GM12878 (cell line): ENCODE data around the gene SIGLEC5. TPM values are rescaled to one million over a fixed set of nuclear protein-coding genes. Genes with fewer than 3 reads are reported as not detected.

ENCODE experiments used
- ATF3 ChIP-seq: IDR thresholded peaks from 2 replicates; pipeline ENCODE4 v1.6.1; 2011; ENCODE audit warnings: low read depth, mild to moderate bottlenecking, low read length, moderate library complexity, borderline replicate concordance; ENCODE audit errors: extremely low read depth
- ATF7 ChIP-seq: fragments of 450-650 bp; IDR thresholded peaks from 2 replicates; pipeline ENCODE4 v1.6.1; 2016; ENCODE audit warnings: low read depth, mild to moderate bottlenecking
- CBFB ChIP-seq: IDR thresholded peaks from 2 replicates; pipeline ENCODE4 v1.6.1; 2016; ENCODE audit warnings: antibody characterized with exemption, low read depth
- CTCF ChIP-seq, 3 experiments: IDR thresholded peaks in 2 of 3; conservative IDR thresholded peaks in 1 of 3; 2 replicates each; pipeline ENCODE4 v1.5.1; 2011; ENCODE audit warnings: low read depth in 3 of 3, low read length in 3 of 3, mild to moderate bottlenecking in 3 of 3, control low read depth in 2 of 3, moderate library complexity in 2 of 3, inconsistent platforms in 1 of 3, mixed read lengths in 1 of 3; ENCODE audit not compliant: control insufficient read depth in 2 of 3, insufficient read depth in 1 of 3; ENCODE audit errors: extremely low read depth in 1 of 3
- EED ChIP-seq: sonication (generic); IDR thresholded peaks from 2 replicates; pipeline ENCODE4 v1.6.1; 2016; ENCODE audit warnings: antibody characterized with exemption, low read depth
- ELK1 ChIP-seq: IDR thresholded peaks from 2 replicates; pipeline ENCODE4 v1.6.1; 2012; ENCODE audit warnings: low read depth, low read length, improper control_type of control experiment
- MLLT1 ChIP-seq: fragments of 450-650 bp; IDR thresholded peaks from 2 replicates; pipeline ENCODE4 v1.6.1; 2016; ENCODE audit warnings: mild to moderate bottlenecking
- MTA2 ChIP-seq: fragments of 450-650 bp; IDR thresholded peaks from 2 replicates; pipeline ENCODE4 v1.6.1; 2016; ENCODE audit warnings: low read depth, mild to moderate bottlenecking, moderate library complexity
- NR2C1 ChIP-seq: fragments of 450-650 bp; IDR thresholded peaks from 2 replicates; pipeline ENCODE4 v1.6.1; 2017; ENCODE audit warnings: antibody characterized with exemption, mild to moderate bottlenecking, moderate library complexity
- PBX3 ChIP-seq: IDR thresholded peaks from 2 replicates; pipeline ENCODE4 v1.6.1; 2011; ENCODE audit warnings: mild to moderate bottlenecking, low read depth, low read length, moderate library complexity; ENCODE audit not compliant: insufficient replicate concordance
- RBBP5 ChIP-seq: fragments of 200-600 bp; sonication (generic); conservative IDR thresholded peaks from 2 replicates; pipeline ENCODE4 v1.6.1; 2016
- SIX5 ChIP-seq: IDR thresholded peaks from 2 replicates; pipeline ENCODE4 v1.6.1; 2011; ENCODE audit warnings: mild to moderate bottlenecking, low read depth, low read length, moderate library complexity; ENCODE audit not compliant: severe bottlenecking
- SKIL ChIP-seq: fragments of 450-650 bp; IDR thresholded peaks from 2 replicates; pipeline ENCODE4 v1.6.1; 2017; ENCODE audit warnings: mild to moderate bottlenecking, low read depth, inconsistent platforms; ENCODE audit not compliant: poor library complexity, severe bottlenecking
- SPI1 ChIP-seq: IDR thresholded peaks from 2 replicates; pipeline ENCODE4 v1.6.1; 2011; ENCODE audit warnings: low read depth, mild to moderate bottlenecking, low read length, moderate library complexity, borderline replicate concordance; ENCODE audit not compliant: insufficient read depth
- ZNF207 ChIP-seq: fragments of 450-650 bp; IDR thresholded peaks from 2 replicates; pipeline ENCODE4 v1.6.1; 2014; ENCODE audit warnings: antibody characterized with exemption, mild to moderate bottlenecking, borderline replicate concordance
- polyA plus RNA-seq, 11 experiments: library from polyadenylated mRNA; depleted of rRNA in 4 of 11; unstranded in 6 of 11; stranded (reverse) in 5 of 11; fragments of >200 nt; fragmentation: Nextera tagmentation in 4 of 11; fragmentation: Illumina TruSeq in 1 of 11; extraction: Ambion mirVana in 4 of 11; extraction: Trizol in 1 of 11; gene quantifications; 1 replicate in 1 of 11; 2 replicates in 10 of 11; pipeline versions ENCODE4 v1.2.1 to v1.2.3, GENCODE V29; 2011 to 2016; ENCODE audit warnings: inconsistent platforms in 2 of 11, missing spikeins in 2 of 11, low read depth in 1 of 11
- total RNA-seq, 4 experiments: library from RNA; depleted of rRNA in 3 of 4; stranded (reverse); fragments of >200 nt in 3 of 4; fragmentation: Illumina TruSeq in 1 of 4; extraction: Trizol in 1 of 4; gene quantifications; 2 replicates each; pipeline versions ENCODE4 v1.2.1 to v1.2.3, GENCODE V29; 2013 to 2021

SIGLEC5 gene
- total and polyA plus RNA-seq, 10 of the 15 experiments (the other 5 are each of a cell fraction or from before 2014, with no cell fraction given) = 0.05 to 2.5 (median 1.4) TPM; not detected in 1

- peak; percentile 49 for TF ChIP-seq ATF7
- TF ChIP-seq ELK1 = peak; percentile 86
- peak; percentile 93 for TF ChIP-seq NR2C1
- no peak for TF ChIP-seq RBBP5
- no peak for TF ChIP-seq CTCF (IDR thresholded peaks at IDR 0.05 in 2 of 3, conservative IDR thresholded peaks at IDR 0.05 in 1 of 3; ENCODE audit: control insufficient read depth in 2 of 3, extremely low read depth in 1 of 3, insufficient read depth in 1 of 3, low read depth in 3 of 3, low read length in 3 of 3)
- TF ChIP-seq CBFB = peak; percentile 40; the same call in 1 of the 2 replicates
- no peak; the same call in 1 of the 2 replicates for TF ChIP-seq ZNF207
- no peak for TF ChIP-seq ATF3
- TF ChIP-seq SKIL = no peak
- TF ChIP-seq MLLT1 = 0 out of 2 replicates have a peak, but pooled peaks have one; percentile 23
- peak; percentile 97 for TF ChIP-seq EED
- peak; percentile 7; the same call in 1 of the 2 replicates for TF ChIP-seq SPI1
- TF ChIP-seq SIX5 = peak; percentile 86
- TF ChIP-seq MTA2 = peak; percentile 36; the same call in 1 of the 2 replicates
- TF ChIP-seq PBX3 = peak; percentile 23
Observed at GRCh38 chr19:51570962-51571575, 59.1 kb downstream of the SIGLEC5 start, which contains the start of gene ZNF175 (continued).
